ENCODE results near the gene CYB561D2. TPM values are rescaled to one million over a fixed set of nuclear protein-coding genes. Genes with fewer than 3 reads are reported as not detected.

Gene CYB561D2
- total and polyA plus RNA-seq, 9 of the 15 experiments (the other 6 are each of a cell fraction or from before 2014, with no cell fraction given), result 4.2 to 16.6 (median 9.4) TPM

GRCh38 chr3:50316657-50317242, 33.9 kb upstream of the CYB561D2 start (continued):
- TF ChIP-seq, protein P1, sequence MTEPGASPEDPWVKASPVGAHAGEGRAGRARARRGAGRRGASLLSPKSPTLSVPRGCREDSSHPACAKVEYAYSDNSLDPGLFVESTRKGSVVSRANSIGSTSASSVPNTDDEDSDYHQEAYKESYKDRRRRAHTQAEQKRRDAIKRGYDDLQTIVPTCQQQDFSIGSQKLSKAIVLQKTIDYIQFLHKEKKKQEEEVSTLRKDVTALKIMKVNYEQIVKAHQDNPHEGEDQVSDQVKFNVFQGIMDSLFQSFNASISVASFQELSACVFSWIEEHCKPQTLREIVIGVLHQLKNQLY (CRISPR knock-in tag; conservative IDR thresholded peaks at IDR 0.05), result no peak
- TF ChIP-seq, protein P2, sequence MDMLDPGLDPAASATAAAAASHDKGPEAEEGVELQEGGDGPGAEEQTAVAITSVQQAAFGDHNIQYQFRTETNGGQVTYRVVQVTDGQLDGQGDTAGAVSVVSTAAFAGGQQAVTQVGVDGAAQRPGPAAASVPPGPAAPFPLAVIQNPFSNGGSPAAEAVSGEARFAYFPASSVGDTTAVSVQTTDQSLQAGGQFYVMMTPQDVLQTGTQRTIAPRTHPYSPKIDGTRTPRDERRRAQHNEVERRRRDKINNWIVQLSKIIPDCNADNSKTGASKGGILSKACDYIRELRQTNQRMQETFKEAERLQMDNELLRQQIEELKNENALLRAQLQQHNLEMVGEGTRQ (CRISPR knock-in tag; IDR thresholded peaks at IDR 0.05), result no peak
- TF ChIP-seq KHSRP (IDR thresholded peaks at IDR 0.05) (no peak), MCM5 (IDR thresholded peaks at IDR 0.05; ENCODE audit: low read depth) (no peak), ETV5 (CRISPR knock-in tag; IDR thresholded peaks at IDR 0.05; ENCODE audit: low read depth) (no peak), ZNF740 (CRISPR knock-in tag; IDR thresholded peaks at IDR 0.05) (no peak), ZNF740 (tag; IDR thresholded peaks at IDR 0.05) (no peak), FOSL1 (tag; conservative IDR thresholded peaks at IDR 0.05) (peak; percentile 79), RNF2 (IDR thresholded peaks at IDR 0.05) (no peak)
- TF ChIP-seq, protein P3, sequence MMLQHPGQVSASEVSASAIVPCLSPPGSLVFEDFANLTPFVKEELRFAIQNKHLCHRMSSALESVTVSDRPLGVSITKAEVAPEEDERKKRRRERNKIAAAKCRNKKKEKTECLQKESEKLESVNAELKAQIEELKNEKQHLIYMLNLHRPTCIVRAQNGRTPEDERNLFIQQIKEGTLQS (IDR thresholded peaks at IDR 0.05), result peak; percentile 94
- TF ChIP-seq, protein P3 (CRISPR knock-in tag; conservative IDR thresholded peaks at IDR 0.05), result no peak
